SK-N-SH (cell line): ENCODE measurements around the gene OGDHL. TPM values are rescaled to one million over a fixed set of nuclear protein-coding genes. Genes with fewer than 3 reads are reported as not detected.

Source experiments
- CTCF ChIA-PET: fragments of 300-600, 350-600 bp; formaldehyde crosslinking; extraction: SDS; loops from one replicate; lab custom pipeline; 2021; lab: Yijun Ruan, JAX
- POLR2A ChIA-PET: fragments of 350-600 bp; sonication (Branson Sonifier 250); formaldehyde crosslinking; extraction: SDS; loops from one replicate; lab custom pipeline; 2020; ENCODE audit warnings: antibody characterized with exemption, inconsistent platforms; lab: Yijun Ruan, JAX
- DNase-seq: peaks from one replicate; pipeline ENCODE4 v3.0.0; 2012
- H2AFZ ChIP-seq: fragments of 200-600 bp; sonication (generic); 2 replicates; pipeline ENCODE4 v1.8.1; 2016; ENCODE audit warnings: antibody characterized with exemption, mild to moderate bottlenecking, low read depth
- H3F3A ChIP-seq: fragments of 200-600 bp; sonication (generic); replicated peaks from 2 replicates; pipeline ENCODE3; 2016; ENCODE audit warnings: antibody characterized with exemption, mild to moderate bottlenecking; ENCODE audit not compliant: insufficient read depth
- H3K27ac ChIP-seq, 2 experiments: fragments of 200-500 bp in 1 of 2; fragments of 200-600 bp in 1 of 2; sonication (Bioruptor generic) in 1 of 2; sonication (generic), shearing (Covaris generic) in 1 of 2; 2 replicates each; pipeline versions ENCODE4 v1.5.1 to v1.6.1; 2014 to 2016; ENCODE audit warnings: low read depth in 2 of 2, inconsistent platforms in 1 of 2, low read length in 1 of 2, mild to moderate bottlenecking in 1 of 2, mixed read lengths in 1 of 2
- H3K27me3 ChIP-seq: fragments of 200-600 bp; sonication (generic), shearing (Covaris generic); 2 replicates; pipeline ENCODE4 v1.6.1; 2016; ENCODE audit warnings: mixed run types; ENCODE audit not compliant: insufficient read depth
- H3K36me3 ChIP-seq, 2 experiments: fragments of 200-500 bp in 1 of 2; fragments of 200-600 bp in 1 of 2; sonication (Bioruptor generic) in 1 of 2; sonication (generic) in 1 of 2; replicated peaks in 1 of 2; 2 replicates each; pipeline versions ENCODE3 to v1.5.1; 2014 to 2016; ENCODE audit warnings: low read length in 1 of 2, mild to moderate bottlenecking in 1 of 2; ENCODE audit not compliant: insufficient read depth in 2 of 2, control insufficient read depth in 1 of 2
- H3K4me1 ChIP-seq, 2 experiments: fragments of 200-500 bp in 1 of 2; fragments of 200-600 bp in 1 of 2; sonication (Bioruptor generic) in 1 of 2; sonication (generic), shearing (Covaris generic) in 1 of 2; 2 replicates each; pipeline versions ENCODE4 v1.5.1 to v1.6.1; 2014 to 2016; ENCODE audit warnings: low read depth in 1 of 2, low read length in 1 of 2, mixed run types in 1 of 2; ENCODE audit not compliant: insufficient read depth in 2 of 2, control insufficient read depth in 1 of 2
- H3K4me2 ChIP-seq: fragments of 200-600 bp; sonication (generic), shearing (Covaris generic); 2 replicates; pipeline ENCODE4 v1.6.1; 2017; ENCODE audit warnings: mixed run types
- H3K4me3 ChIP-seq, 2 experiments: fragments of 200-500 bp in 1 of 2; fragments of 200-600 bp in 1 of 2; sonication (Bioruptor generic) in 1 of 2; sonication (generic), shearing (Covaris generic) in 1 of 2; 2 replicates each; pipeline versions ENCODE4 v1.5.1 to v1.8.1; 2014 to 2016; ENCODE audit warnings: low read depth in 2 of 2, inconsistent platforms in 1 of 2, low read length in 1 of 2, mild to moderate bottlenecking in 1 of 2, mixed read lengths in 1 of 2, moderate library complexity in 1 of 2
- H3K79me2 ChIP-seq: fragments of 200-600 bp; sonication (generic); 2 replicates; pipeline ENCODE4 v1.8.1; 2017; ENCODE audit warnings: mild to moderate bottlenecking; ENCODE audit not compliant: insufficient read depth
- H3K9ac ChIP-seq: fragments of 200-600 bp; sonication (generic); 2 replicates; pipeline ENCODE4 v1.6.1; 2017; ENCODE audit warnings: mixed run types
- H3K9me2 ChIP-seq: fragments of 200-600 bp; sonication (generic); 2 replicates; pipeline ENCODE4 v1.6.1; 2017; ENCODE audit warnings: mixed run types
- H3K9me3 ChIP-seq: fragments of 200-600 bp; sonication (generic); 2 replicates; pipeline ENCODE4 v1.6.1; 2017; ENCODE audit warnings: mixed run types, mild to moderate bottlenecking, moderate library complexity
- H4K20me1 ChIP-seq: fragments of 200-600 bp; sonication (generic); 2 replicates; pipeline ENCODE4 v1.6.1; 2017; ENCODE audit warnings: mild to moderate bottlenecking, mixed run types; ENCODE audit not compliant: insufficient read depth
- EZH2phosphoT487 ChIP-seq: fragments of 200-600 bp; sonication (generic); IDR thresholded peaks from 2 replicates; pipeline ENCODE4 v1.6.1; 2017; ENCODE audit warnings: low read depth, mixed run types, mild to moderate bottlenecking, antibody characterized with exemption, moderate library complexity, borderline replicate concordance
- FOSL2 ChIP-seq: IDR thresholded peaks from 2 replicates; pipeline ENCODE4 v1.4.0; 2012; ENCODE audit warnings: low read depth, mild to moderate bottlenecking, moderate library complexity, borderline replicate concordance
- FOXJ3 ChIP-seq: sonication (generic); formaldehyde crosslinking; IDR thresholded peaks from 2 replicates; pipeline ENCODE4 v1.5.1; 2020; ENCODE audit warnings: mild to moderate bottlenecking, missing genetic modification reagents
- GATA2 ChIP-seq: sonication (generic); formaldehyde crosslinking; IDR thresholded peaks from 2 replicates; pipeline ENCODE4 v1.5.0; 2020; ENCODE audit warnings: mild to moderate bottlenecking, missing genetic modification reagents
- MAX ChIP-seq: IDR thresholded peaks from 2 replicates; pipeline ENCODE4 v1.4.0; 2012; ENCODE audit warnings: low read depth
- MXI1 ChIP-seq: IDR thresholded peaks from 2 replicates; pipeline ENCODE4 v1.6.1; 2012; ENCODE audit warnings: mild to moderate bottlenecking, low read depth, low read length, improper control_type of control experiment
- RAD21 ChIP-seq: IDR thresholded peaks from 2 replicates; pipeline ENCODE4 v1.6.1; 2012; ENCODE audit warnings: mild to moderate bottlenecking, low read length
- SMC3 ChIP-seq: IDR thresholded peaks from 2 replicates; pipeline ENCODE4 v1.6.1; 2012; ENCODE audit warnings: low read depth, low read length, improper control_type of control experiment
- TEAD4 ChIP-seq: IDR thresholded peaks from 2 replicates; pipeline ENCODE4 v1.4.0; 2012; ENCODE audit warnings: mild to moderate bottlenecking, borderline replicate concordance; ENCODE audit not compliant: insufficient read depth
- WGBS: methylation state at CpG from one replicate; pipeline ENCODE4 v1.1.6; 2017; ENCODE audit warnings: low lambda C conversion rate; 5-methylcytosine and 5-hydroxymethylcytosine counted together
- polyA plus RNA-seq, 3 experiments: library from polyadenylated mRNA; depleted of rRNA; stranded (reverse); fragments of >200 nt; gene quantifications; 2 replicates each; pipeline ENCODE4 v1.2.3, GENCODE V29; 2012
- TF ChIP-seq, protein P1 (sequence below): IDR thresholded peaks from 2 replicates; pipeline ENCODE4 v1.4.0; 2012; ENCODE audit warnings: low read depth, borderline replicate concordance
- TF ChIP-seq, protein P2 (sequence below): fragments of 150-350 bp; IDR thresholded peaks from 2 replicates; pipeline ENCODE4 v1.6.1; 2017; ENCODE audit warnings: antibody characterized with exemption, low read length, low read depth, borderline replicate concordance

OGDHL gene
- polyA plus RNA-seq, 1 of the 3 experiments (the other 2 are of a cell fraction), result 25.4 TPM

GRCh38 chr10:49784681-49785080 lies 22.6 kb upstream of the OGDHL start:
- Histone ChIP-seq H3K79me2 (no peaks in the 10 kb centered on the region), H3K9me3 (no peaks in the 10 kb centered on the region), H3K4me2 (no peak overlapping the region), H3K9me2 (no peaks in the 10 kb centered on the region), H3K27me3 (no peaks in the 10 kb centered on the region), H3K9ac (no peak overlapping the region), H3K4me3 (no peak overlapping the region), H3K4me1 (peaks cover 0 to 3% of the 10 kb centered on the region in 2 experiments; a peak in 1 of 4 replicates), H2AFZ (no peak overlapping the region), H3K36me3 (no peaks in the 10 kb centered on the region), H3F3A (peaks cover 4% of the 10 kb centered on the region), H4K20me1 (no peaks in the 10 kb centered on the region), H3K27ac (no peak overlapping the region)
- TF ChIP-seq GATA2 (CRISPR knock-in tag) (peak; percentile 28; the same call in 1 of the 2 replicates), EZH2phosphoT487 (no peak)
- POLR2A ChIA-PET, result no interaction called here
- CTCF ChIA-PET, result interaction anchor here (1.0 to 1.6 kb wide), 2 partner anchors 23 to 191 kb away, joined by 3 to 8 read pairs; no protein-coding TSS in a partner anchor
- 57% methylated on average over 8 of the region's 8 CpGs for WGBS
- peak; percentile 39 for DNase-seq

- H3K4me1 ChIP-seq, result peaks cover 0 to 3% of the 10 kb centered on the region in 2 experiments; a peak in 1 of 4 replicates
- CTCF ChIA-PET, result interaction anchor here (0.9 to 4.9 kb wide), 2 partner anchors 9 to 190 kb away, joined by 3 to 30 read pairs; no protein-coding TSS in a partner anchor
- H3K9ac ChIP-seq, result no peak overlapping the region
- H2AFZ ChIP-seq, result no peak overlapping the region
- DNase-seq, result no peak
- peaks cover 4% of the 10 kb centered on the region for H3F3A ChIP-seq
- no peak overlapping the region for H3K4me3 ChIP-seq
- H3K27me3 ChIP-seq, result no peaks in the 10 kb centered on the region
- H3K36me3 ChIP-seq, result no peaks in the 10 kb centered on the region
- POLR2A ChIA-PET, result no interaction called here
- H4K20me1 ChIP-seq, result no peaks in the 10 kb centered on the region
- H3K9me3 ChIP-seq, result no peaks in the 10 kb centered on the region
- no peaks in the 10 kb centered on the region for H3K9me2 ChIP-seq
- TF ChIP-seq MXI1 (no peak), FOSL2 (no peak), RAD21 (peak; percentile 52), MAX (no peak), SMC3 (peak; percentile 7; the same call in 1 of the 2 replicates), EZH2phosphoT487 (no peak), FOXJ3 (CRISPR knock-in tag) (no peak), TEAD4 (no peak)
- TF ChIP-seq, protein P1, sequence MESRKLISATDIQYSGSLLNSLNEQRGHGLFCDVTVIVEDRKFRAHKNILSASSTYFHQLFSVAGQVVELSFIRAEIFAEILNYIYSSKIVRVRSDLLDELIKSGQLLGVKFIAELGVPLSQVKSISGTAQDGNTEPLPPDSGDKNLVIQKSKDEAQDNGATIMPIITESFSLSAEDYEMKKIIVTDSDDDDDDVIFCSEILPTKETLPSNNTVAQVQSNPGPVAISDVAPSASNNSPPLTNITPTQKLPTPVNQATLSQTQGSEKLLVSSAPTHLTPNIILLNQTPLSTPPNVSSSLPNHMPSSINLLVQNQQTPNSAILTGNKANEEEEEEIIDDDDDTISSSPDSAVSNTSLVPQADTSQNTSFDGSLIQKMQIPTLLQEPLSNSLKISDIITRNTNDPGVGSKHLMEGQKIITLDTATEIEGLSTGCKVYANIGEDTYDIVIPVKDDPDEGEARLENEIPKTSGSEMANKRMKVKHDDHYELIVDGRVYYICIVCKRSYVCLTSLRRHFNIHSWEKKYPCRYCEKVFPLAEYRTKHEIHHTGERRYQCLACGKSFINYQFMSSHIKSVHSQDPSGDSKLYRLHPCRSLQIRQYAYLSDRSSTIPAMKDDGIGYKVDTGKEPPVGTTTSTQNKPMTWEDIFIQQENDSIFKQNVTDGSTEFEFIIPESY, result no peak
- TF ChIP-seq, protein P2, sequence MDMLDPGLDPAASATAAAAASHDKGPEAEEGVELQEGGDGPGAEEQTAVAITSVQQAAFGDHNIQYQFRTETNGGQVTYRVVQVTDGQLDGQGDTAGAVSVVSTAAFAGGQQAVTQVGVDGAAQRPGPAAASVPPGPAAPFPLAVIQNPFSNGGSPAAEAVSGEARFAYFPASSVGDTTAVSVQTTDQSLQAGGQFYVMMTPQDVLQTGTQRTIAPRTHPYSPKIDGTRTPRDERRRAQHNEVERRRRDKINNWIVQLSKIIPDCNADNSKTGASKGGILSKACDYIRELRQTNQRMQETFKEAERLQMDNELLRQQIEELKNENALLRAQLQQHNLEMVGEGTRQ, result no peak
- TF ChIP-seq, all 33 proteins: peak for 2
- H3K4me2 ChIP-seq, result no peak overlapping the region
- WGBS, result 78% methylated on average over 5 of the region's 5 CpGs
- H3K79me2 ChIP-seq, result no peaks in the 10 kb centered on the region
- H3K27ac ChIP-seq, result no peak overlapping the region
Observed at GRCh38 chr10:49783645-49784044, 21.5 kb upstream of the OGDHL start.
